Glomerular endothelial cell (primary cell): Measurements from ENCODE around the gene SUSD4. TPM values are rescaled to one million over a fixed set of nuclear protein-coding genes. Genes with fewer than 3 reads are reported as not detected.
"Not testable (repeated sequence)": the region's sequence is repeated elsewhere in the genome, so short reads cannot be mapped to it uniquely, and the experiment has no call there.

ENCODE experiments used
- DNase-seq: peaks from one replicate; pipeline ENCODE4 v3.0.0-alpha.2; 2011; ENCODE audit warnings: low read depth, low spot score; ENCODE audit errors: extremely low read depth
- total RNA-seq: library from RNA; depleted of rRNA; stranded (reverse); fragments of >200 nt; gene quantifications from 2 replicates; pipeline ENCODE4 v1.2.3, GENCODE V29; 2015

The SUSD4 gene
- total RNA-seq, 1 donor from 2014 or later = not detected

DNA sequence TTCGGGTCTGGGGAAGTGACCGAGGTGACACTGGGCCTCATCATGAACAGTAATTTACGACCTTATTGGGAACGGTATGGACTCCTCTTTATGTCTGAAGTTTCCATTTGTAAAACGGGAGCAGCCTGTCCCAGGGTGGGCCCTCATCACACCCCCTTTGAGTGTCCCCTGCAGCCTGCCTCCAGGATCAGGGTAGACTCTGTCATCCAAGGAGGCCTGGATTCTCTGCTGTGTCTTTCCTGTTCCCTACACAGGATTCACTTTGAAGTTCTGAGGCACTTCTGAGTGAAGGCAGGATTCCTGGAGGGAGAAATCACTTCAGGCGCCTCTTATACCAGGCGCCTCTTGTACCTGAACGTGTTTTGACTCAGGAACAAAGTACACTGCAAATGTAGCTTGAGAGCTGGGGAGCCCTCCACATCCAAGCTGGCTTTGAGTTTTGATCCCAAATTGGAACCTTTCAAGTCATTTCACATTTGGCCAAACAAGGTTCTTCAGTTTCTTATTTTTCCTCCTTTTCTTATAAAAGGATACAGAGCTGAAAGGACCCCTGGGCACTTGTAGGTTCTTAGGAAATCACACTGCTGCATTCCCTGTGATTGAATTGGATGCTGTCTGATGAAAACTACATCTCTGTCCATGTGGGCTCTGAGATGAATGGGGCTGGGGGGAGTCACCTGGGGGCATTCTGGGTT is 106.0 kb downstream of the SUSD4 start:
- no peak for DNase-seq

DNA sequence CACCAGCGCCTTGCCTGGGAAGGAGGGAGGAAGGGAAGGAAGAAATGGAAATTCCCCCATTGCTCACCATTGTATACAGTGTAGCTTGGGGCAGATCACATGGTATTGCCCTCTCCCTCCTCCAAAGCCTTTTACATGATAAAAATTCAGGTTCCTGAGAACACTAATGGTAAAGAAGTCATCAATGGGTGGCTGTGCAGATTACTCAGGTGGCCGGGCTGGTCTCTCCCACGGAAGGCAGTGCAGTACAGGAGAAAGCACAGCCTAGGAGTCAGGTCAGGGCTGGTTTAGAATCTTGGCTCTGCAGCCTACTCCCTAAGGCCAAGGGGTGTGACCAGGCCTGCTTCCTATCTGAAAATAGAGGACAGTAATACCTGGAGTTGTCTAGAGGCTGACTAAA is 107.9 kb downstream of the SUSD4 start:
- no peak for DNase-seq

DNA sequence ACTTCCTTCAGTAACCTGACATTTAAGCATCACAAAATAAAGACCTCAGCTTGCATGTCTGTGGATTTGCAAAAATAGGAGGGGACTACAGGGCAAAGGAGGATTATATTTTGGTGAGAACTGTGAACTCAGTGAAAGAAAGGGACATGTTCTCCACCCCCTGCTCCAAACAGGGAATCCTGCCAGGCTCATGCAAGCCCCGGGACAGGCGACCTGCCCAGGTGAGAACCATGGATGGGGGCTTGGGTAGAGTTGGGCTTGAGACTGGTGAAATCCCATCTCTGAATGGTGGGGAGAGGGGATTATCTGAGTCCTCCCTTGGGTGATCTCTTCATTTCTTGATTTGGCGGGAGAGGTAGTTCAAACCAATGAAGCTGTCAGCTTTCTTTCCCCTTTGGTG is 110.1 kb downstream of the SUSD4 start:
- no peak for DNase-seq

DNA sequence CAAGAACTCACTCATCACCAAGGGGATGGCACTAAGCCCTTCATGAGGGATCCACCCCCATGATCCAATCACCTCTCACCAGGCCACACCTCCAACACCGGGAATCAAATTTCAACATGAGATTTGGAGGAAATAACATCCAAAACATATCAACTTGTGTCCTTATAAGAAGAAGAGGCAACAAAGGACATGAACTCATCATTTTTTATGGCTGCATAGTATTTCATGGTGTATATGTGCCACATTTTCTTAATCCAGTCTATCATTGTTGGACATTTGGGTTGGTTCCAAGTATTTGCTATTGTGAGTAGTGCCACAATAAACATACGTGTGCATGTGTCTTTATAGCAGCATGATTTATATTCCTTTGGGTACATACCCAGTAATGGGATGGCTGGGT is 112.6 kb downstream of the SUSD4 start:
- not testable (repeated sequence) for DNase-seq

DNA sequence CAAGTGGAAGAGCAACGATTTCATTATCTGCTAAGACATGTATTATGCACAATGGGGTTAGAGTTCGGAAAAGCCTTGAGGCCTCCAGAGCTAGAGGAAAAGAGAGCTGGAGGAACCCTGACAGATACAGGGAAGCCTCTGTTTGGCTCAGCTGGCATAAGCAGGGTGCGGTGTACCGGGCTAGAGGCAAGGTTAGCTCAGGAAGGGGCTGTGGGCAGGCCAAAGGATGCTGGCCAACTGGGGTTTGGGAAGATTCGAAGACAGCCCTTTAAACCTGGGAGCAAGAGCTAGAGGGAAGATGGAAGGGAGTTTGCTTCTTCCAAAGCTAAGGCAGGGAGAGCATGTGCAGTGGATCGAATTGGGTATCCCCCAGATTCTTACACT is 113.4 kb downstream of the SUSD4 start:
- no peak for DNase-seq

DNA sequence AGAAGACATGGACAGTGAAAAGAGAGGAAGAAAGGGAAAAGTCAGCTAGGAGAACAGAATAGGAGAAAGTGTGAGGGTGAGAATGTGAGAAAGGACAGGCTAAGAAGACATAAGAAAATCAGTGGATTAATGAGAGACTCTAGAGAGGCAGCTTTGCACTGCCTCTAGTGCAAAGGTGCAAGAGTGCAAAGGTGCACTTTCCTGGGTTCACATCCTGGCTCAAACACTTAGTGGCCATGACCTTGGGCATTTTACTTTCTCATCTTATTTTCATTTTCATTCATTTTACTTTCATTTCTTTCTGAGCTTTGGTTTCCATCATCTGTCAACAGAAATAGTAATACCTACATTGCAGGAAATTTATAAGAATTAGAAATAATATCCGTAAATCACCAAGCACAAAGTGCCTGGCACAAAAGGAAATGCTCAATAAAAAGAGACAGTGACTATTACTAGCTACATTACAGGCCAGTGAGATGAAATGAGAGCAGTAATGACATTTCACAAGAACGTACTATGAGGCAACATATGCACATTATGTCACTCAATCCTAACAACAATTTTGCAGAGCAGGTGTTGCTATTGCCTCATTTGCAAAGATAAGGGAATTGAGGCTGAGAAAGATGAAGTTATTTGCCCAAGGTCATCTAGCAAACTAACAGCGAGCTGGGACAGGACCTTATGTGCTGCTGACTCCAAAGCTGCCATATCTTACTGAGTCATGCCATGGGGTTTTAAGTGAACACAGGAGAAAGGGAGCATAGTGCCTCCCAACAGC is 113.9 kb downstream of the SUSD4 start:
- no peak for DNase-seq

DNA sequence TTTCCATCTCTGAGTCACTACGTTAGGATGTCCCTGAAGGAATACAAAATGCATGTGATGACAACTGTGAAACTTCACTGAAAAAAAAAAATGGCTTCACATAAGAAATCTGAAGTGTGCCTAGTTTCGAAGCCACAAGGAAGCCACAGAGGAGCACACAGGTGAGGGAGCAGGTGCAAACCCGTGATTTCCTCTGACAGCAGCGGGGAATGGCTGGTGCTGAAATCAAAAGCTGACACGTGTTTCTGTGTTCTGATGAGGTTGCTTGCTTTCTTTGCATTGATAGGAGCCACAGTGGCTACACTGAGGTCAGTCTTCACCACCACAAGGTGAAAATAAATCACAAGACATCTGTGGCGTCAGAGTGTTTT is 115.2 kb downstream of the SUSD4 start:
- no peak for DNase-seq

DNA sequence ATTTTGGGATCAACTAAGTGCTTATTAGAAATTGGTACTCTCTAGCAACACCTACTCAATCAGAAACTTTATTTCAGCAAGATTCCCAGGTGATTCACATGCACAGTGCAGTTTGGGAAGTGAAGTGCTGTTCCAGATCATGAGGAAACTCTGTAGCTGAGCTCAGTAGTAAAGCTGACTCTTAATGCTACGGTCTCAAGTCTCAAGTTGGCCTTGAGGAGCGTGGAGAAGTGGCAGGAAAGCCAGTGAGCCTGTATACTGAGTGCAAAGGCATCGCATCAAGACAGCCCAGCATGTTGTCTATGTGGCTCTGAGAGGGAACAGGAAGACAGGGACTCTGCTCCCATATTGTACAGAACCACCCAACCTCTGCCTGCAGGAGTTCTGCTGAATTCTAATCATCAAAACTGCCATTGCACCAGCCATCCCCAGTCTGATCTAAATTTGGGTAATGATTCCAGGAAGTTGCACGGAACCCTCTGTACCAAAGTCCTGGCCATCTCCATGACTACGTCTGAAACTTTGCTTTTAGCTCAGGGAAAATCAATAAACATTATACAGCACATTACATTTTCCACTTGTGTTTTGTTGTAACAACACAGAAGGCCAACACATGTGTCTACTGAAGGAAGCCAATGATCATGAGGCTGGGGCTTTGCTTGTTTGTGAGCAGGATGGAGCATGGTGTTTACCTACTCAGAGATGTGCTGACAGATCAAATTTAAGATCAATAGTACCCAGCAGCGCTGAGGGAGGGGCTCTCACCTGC is 115.8 kb downstream of the SUSD4 start:
- no peak for DNase-seq

DNA sequence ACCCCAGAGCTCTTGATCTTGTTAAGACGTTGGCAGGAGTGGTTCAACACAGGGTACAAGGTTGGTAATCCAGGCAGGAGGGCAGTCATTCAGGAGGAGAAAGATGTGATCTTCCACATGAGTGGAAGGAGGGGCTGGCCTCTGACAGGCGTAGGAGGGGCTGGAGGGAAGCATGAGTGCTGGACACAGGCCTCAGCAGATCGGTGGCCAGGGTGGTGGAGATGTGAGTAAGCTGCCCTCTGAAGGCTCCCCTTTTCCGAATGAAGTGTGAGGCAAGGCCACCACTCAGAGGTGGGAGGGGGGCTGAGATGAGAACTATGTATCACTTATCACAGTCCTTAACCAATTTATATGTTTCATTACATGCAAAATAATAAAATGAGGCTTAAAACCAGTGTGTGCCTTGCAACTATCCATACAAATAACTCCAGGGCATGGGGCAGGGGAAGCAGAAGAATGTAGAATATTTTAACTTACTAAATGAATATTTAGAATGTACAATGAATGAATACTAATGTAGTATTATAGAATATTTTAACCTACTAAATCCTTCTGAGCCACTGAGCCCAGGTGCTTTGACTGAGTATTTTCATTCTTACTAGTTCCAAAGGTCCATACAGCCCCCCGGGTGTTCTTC is 117.4 kb downstream of the SUSD4 start:
- DNase-seq = no peak

DNA sequence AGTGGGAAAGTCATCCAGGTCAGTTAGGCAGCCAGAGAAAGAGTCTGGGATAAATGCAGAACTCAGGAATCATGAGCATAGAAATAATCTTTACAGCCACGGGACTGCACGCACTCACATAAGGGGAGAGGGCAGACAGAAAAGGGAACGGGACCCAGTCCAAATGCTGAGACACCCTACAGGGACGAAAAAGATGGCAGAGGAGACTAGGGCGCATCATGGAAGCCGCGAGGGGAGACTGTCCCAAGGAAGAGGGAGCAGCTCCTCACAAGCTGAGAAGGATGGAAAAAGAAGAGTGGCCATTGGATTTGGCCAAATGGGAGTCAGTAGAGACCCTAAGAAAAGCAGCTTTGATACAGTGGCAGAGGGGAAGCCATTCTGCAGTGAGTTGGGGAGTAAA is 118.0 kb downstream of the SUSD4 start:
- no peak for DNase-seq

DNA sequence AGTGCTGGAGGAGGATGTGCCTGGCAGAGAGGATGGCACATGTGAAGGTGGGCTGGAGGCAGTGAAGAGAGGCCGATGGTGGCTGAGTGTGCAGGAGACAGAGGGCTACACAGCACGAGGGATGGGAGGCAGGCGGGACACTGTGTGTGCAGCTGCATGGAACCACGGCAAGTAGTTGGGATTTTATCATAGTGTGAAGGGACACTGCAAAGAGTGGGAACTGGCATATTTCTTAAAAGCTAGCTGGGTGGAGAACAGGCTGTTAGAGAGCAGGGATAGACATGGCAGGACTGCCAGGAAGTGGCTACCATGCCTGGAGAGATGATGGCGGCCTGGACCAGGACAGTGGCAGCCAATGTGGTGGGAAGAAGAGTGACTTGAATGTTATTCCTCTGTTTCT is 118.6 kb downstream of the SUSD4 start:
- no peak for DNase-seq

DNA sequence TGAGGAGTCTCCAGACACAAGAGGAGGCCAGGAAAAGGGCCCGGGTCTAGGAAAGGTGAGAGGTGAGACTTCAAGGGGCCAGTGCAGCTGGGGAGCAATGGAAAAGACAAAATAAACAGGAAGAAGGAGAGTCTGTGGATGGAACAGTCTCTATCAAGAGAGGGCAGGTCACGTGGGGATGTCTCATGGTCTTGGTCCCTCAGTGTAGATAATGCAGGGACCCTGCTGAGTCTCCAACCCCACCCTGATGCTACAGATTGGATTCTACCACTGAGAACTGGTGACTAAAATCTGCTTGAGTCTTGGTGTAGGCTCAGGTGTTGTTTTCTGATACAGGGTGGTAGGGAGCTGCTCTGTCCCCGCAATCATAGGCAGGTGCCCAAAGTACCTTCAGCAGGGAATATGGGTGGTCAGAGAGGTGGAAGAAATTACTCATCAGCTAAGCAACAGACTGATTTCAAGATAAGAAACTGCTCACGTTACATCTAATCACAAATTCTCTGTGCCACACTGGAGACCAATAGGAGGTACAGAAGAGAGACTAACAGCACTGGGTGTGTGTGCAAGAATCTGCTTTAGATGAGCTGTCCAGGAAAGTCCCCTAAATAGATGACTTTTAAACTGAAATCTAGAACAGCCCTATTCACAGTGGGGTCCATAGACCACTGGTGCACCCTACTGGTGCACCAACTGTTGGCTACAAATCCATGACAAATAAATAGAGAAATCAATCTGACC is 119.4 kb downstream of the SUSD4 start:
- no peak for DNase-seq

DNA sequence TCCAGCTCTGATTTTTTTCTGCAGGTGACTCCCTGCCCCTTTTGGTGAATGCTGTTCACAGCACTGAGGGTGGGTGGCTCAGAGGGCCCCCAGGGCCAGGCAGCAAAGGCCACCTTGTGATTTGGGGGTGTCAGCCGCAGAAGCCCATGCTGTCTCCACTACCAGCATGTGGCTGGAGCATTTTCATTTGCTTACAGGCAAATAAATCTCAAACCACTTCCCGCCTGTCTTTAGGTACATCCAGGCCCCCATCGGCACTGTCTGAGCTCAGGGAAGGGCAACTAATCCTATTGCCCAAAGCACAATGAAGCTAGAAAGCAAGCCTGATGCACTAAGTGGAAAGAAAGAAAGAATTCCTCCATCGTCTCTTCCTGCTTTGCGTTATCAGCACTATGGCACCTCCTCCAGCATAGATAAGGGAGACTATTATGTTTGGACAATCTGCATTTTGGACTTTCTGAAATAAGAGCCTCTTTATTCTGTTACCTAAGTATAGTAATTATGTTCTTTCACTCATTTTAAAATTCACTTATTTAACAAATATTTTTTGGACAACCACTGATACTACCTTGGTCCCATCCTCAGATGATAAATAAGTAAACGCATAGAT is 120.4 kb downstream of the SUSD4 start:
- no peak for DNase-seq

DNA sequence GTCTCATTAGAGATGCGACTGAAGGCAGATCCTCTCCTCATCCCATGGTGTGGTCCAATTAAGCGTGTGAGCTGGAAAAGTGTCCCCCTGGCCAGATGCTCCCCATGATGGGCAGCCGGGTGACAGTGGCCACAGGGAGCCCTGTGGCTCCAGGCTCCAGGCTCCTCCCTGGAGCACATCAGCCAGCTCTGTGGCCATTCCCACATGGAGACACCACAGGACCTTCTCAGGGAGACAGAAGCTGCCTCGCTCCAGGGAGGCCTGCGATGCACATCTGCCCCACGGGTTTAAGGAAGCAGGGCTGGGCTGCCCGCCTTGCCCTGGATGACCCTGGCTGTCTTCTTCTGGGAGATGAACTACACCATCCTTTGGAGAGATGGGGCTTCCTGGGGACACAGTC is 121.0 kb downstream of the SUSD4 start:
- no peak for DNase-seq

DNA sequence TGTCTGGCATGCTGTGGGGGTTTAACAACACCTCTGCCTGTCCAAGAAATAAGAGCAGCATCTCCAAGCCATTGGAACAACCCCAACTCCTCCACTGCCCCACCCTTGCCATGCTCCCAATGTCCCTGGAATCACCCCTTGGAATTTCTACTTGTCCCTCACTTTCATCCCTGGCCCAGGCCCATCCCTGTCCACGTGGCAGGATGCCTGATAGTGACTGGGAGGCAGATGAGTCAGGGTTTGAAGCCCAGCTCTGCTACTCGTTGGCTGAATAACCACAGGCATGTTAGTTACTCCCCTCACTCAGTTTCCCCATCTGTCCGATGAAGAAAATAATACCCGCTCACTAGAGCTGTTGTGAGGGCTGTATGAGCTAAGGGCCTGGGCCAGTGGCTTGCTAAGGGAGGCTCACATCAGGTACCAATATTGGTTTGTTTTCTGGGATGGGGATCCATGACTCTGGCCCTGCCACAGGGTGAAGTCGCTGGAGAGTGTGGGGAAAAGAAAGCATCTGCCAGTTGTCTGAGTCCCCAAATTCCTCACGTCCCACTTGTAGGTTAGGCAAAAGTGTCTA is 121.5 kb downstream of the SUSD4 start:
- DNase-seq = no peak

DNA sequence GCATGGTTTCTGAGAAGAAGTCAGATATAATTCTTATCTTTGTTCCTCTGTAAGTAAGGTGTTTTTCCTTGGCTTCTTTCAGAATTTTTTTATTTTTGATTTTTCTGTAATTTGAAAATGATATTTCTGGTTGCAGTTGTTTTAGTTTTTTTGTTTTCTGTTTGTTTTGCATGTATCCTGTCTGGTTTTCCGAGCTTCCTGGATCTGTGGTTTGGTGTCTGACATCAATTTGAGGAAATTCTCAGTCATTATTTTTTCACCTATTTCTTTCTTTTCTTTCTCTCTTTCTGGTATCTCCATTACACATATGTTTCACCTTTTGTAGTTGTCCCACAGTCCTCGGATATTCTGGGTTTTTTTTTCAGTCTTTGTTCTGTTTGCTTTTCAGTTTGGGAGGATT is 123.9 kb downstream of the SUSD4 start:
- no peak for DNase-seq

DNA sequence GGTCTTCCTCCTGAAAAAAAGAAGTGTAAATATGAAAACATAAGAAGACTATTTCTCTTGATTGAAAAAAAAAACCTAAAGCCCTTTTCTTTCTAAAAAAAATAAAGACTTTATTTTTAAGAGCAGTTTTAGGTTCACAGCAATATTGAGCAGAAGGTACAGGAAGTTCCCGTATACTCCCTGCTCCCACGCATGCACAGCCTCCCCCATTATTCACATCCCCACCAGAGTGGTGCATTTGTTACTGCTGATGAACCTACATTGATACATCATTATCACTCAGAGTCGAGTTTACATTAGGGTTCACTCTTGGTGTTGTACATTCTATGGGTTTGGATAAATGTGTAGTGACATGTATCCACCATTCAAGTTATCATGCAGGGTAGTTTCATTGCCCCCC is 128.9 kb downstream of the SUSD4 start:
- DNase-seq = no peak

DNA sequence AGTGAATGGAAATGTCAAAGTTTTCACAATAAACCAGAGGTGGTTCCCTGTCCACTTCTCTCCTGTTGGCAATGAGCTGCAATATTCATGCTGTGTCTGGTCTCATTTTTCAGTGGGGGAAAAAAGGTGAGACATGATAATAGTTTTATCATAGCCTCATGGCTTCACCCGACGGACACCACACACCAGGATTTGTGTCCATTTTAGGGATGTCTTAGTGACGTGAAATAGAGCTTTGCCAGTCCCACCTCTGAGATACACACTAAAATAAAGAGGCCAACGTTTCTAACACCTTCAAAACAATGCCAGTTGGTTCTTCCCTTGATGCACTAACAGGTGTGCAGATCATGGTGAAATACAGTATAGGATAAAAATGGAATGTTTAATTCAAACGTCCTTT is 129.4 kb downstream of the SUSD4 start:
- DNase-seq = no peak

DNA sequence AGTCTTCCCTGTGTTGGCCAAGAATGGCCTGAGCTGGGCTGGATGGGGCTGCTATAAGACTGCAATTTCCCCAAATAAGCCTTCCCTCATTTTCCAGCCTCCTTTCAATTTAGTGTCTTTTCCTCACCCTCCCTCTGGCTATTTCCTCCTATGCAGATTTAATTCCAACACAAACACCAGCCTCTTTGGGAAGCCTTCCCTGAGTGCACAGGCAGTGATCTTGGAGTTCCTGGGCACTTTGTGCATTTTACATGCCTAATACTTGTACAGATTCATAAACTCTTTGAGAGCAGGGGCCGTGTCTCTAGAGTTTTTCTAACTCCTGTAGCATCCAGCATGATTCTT is 129.8 kb downstream of the SUSD4 start:
- DNase-seq = no peak
